Measurements from ENCODE around the gene ZNF688. TPM values are rescaled to one million over a fixed set of nuclear protein-coding genes. Genes with fewer than 3 reads are reported as not detected.
"Not testable (repeated sequence)": the region's sequence is repeated elsewhere in the genome, so short reads cannot be mapped to it uniquely, and the experiment has no call there.

The ZNF688 gene
- total RNA-seq, 4 donors from 2014 or later = 17.6 to 33.4 (median 23.5) TPM

DNA sequence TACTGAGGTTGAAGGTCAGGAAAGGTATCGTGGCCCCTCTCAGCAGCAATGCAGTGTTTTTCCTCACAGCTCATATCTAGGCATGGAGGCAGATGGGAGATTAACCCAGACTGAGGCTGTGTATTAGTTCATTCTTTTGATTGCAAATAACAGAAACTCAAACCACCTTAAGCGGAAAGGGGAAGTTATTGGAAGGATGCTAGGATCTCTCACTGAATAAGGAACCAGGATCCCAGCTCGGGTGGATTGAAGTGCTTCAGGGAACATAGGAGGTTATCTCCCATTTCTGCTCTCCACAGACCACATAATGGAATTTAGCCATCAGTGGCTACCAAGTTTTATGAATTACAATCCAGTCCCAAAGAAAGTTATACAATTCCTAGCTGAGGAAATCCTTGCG, 30.5 kb upstream of the ZNF688 start:
- H3K4me1 ChIP-seq = peaks cover 8 to 23% (median 12%) of the 10 kb centered on the region in 4 donors
- no peak for DNase-seq (ENCODE audit: extremely low spot score)
- intact Hi-C loops (cut with DNase I) = no loop called here
- TF ChIP-seq CTCF (IDR thresholded peaks at IDR 0.05) (no peak), EP300 (IDR thresholded peaks at IDR 0.05) (no peak), POLR2A (IDR thresholded peaks at IDR 0.05; ENCODE audit: low read depth) (no peak)
- H3K27ac ChIP-seq (replicated peaks in 1 of 4) = peak overlapping the region in 2 of 4 donors; percentile 2 to 8
- no peaks in the 10 kb centered on the region for H3K9me3 ChIP-seq
- 75% methylated on average over 4 of the region's 4 CpGs for WGBS
- no peak overlapping the region for H3K4me3 ChIP-seq
- no peaks in the 10 kb centered on the region for H3K27me3 ChIP-seq
- H3K36me3 ChIP-seq = peaks cover 25 to 49% (median 45%) of the 10 kb centered on the region in 4 donors

DNA sequence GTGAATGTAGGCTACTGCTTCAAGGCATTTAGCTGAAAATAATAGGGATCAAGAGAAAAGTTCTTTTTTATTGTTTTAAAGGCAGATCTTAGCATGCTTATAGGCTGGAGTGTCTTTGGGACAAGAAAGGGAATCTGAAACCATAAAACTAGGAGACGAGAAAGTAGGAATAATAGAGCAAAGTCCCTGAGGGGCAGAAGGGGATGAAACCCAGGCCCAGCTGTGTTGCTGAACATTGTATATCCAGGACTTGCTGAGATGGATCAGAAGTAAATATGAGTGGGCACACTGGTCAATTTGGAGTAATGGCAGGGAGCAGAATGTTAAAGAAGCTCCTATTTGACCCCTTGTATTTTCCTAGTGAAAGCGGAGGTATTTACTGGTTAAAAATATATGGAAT, 29.4 kb upstream of the ZNF688 start:
- Histone ChIP-seq H3K36me3 (peaks cover 25 to 39% (median 37%) of the 10 kb centered on the region in 4 donors), H3K4me1 (peaks cover 8 to 23% (median 12%) of the 10 kb centered on the region in 4 donors), H3K27me3 (no peaks in the 10 kb centered on the region), H3K4me3 (no peak overlapping the region), H3K27ac (replicated peaks in 1 of 4) (no peak overlapping the region), H3K9me3 (no peaks in the 10 kb centered on the region)
- TF ChIP-seq EP300 (IDR thresholded peaks at IDR 0.05) (no peak), POLR2A (IDR thresholded peaks at IDR 0.05; ENCODE audit: low read depth) (no peak), POLR2AphosphoS5 (IDR thresholded peaks at IDR 0.05) (no peak), CTCF (IDR thresholded peaks at IDR 0.05) (no peak)
- DNase-seq (ENCODE audit: extremely low spot score) = no peak
- intact Hi-C loops (cut with DNase I) = no loop called here
- 95% methylated on average over 2 of the region's 2 CpGs for WGBS

DNA sequence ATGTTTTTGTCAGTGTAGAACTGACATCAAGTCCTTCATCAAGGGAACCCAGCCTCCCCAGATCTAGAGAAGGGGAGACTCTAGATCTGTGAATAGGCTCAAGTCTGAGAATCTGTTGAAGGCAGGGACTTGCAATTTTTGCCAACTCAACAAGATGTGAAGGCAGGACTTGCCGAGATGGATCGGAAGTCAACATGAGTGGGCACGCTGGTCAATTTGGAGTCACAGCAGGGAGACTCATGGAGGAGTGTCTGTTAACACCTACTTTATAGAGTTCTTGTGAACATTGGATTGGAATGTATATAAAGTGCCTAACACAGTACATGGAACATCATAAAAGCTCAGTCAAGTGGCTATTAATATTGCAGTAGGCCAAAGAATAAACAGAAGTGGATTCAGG, 28.7 kb upstream of the ZNF688 start:
- H3K27me3 ChIP-seq = no peaks in the 10 kb centered on the region
- H3K36me3 ChIP-seq = peaks cover 25 to 32% (median 30%) of the 10 kb centered on the region in 4 donors
- H3K4me3 ChIP-seq = no peak overlapping the region
- intact Hi-C loops (cut with DNase I) = no loop called here
- WGBS = 97% methylated on average over 3 of the region's 3 CpGs
- peaks cover 8 to 23% (median 12%) of the 10 kb centered on the region in 4 donors for H3K4me1 ChIP-seq
- TF ChIP-seq POLR2AphosphoS5 (IDR thresholded peaks at IDR 0.05) = no peak
- no peaks in the 10 kb centered on the region for H3K9me3 ChIP-seq
- H3K27ac ChIP-seq (replicated peaks in 1 of 4) = no peak overlapping the region
- no peak for DNase-seq (ENCODE audit: extremely low spot score)

DNA sequence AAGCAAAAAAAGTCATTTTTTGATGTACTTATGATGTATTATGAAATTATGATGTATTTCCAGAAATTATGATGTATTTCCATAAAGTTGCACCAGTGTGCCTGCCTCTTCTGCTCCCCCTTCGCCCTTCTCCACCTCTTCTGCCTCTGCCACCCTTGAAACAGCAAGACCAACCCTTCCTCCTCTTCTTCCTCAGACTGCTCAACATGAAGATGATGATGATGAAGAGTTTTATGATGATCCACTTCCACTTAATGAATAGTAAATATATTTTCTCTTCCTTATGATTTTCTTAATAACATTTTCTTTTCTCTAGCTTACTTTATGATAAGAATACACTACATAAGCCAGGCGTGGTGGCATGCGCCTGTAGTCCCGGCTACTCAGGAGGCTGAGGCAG, 21.4 kb upstream of the ZNF688 start:
- intact Hi-C loops (cut with DNase I) = no loop called here
- Histone ChIP-seq H3K27ac (replicated peaks in 1 of 4) (no peak overlapping the region), H3K4me1 (no peaks in the 10 kb centered on the region), H3K4me3 (no peak overlapping the region), H3K9me3 (no peaks in the 10 kb centered on the region), H3K36me3 (no peaks in the 10 kb centered on the region), H3K27me3 (no peaks in the 10 kb centered on the region)
- WGBS = 95% methylated on average over 4 of the region's 4 CpGs
- no peak for DNase-seq (ENCODE audit: extremely low spot score)
- TF ChIP-seq POLR2AphosphoS5 (IDR thresholded peaks at IDR 0.05) (no peak), CTCF (IDR thresholded peaks at IDR 0.05) (no peak), POLR2A (IDR thresholded peaks at IDR 0.05; ENCODE audit: low read depth) (no peak), EP300 (IDR thresholded peaks at IDR 0.05) (no peak)

GRCh38 chr16:30590869-30591268, 19.4 kb upstream of the ZNF688 start:
- H3K27ac ChIP-seq (replicated peaks in 1 of 4); DNase-seq (ENCODE audit: extremely low spot score); H3K27me3 ChIP-seq; H3K4me3 ChIP-seq; H3K36me3 ChIP-seq; intact Hi-C loops (cut with DNase I); H3K9me3 ChIP-seq: not testable (repeated sequence)
- peaks cover 5 to 13% (median 8%) of the 10 kb centered on the region in 4 donors for H3K4me1 ChIP-seq
- 88% methylated on average over 9 of the region's 9 CpGs for WGBS

DNA sequence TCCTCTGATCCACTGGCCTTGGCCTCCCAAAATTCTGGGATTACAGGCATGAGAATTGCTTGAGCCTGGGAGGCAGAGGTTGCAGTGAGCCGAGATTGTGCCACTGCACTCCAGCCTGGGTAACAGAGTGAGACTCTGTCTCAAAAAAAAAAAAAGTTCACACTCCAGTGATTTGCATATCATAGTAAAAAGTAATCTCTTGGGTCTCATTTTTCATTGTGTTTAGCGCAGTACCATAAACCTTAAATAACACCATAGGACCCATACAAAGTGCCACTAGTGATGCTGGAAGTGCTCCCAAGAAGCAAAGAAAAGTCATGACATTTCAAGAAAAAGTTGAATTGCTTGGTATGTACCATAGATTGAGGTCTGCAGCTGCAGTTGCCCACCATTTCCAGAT, 18.1 kb upstream of the ZNF688 start:
- intact Hi-C loops (cut with DNase I); H3K9me3 ChIP-seq; H3K27ac ChIP-seq (replicated peaks in 1 of 4); H3K27me3 ChIP-seq; H3K36me3 ChIP-seq; H3K4me3 ChIP-seq; DNase-seq (ENCODE audit: extremely low spot score): not testable (repeated sequence)
- 97% methylated on average over 2 of the region's 2 CpGs for WGBS
- peaks cover 10 to 20% (median 14%) of the 10 kb centered on the region in 4 donors for H3K4me1 ChIP-seq
